Loucy (cell line): Measurements from ENCODE around the gene WBP1L.
"Not testable (repeated sequence)": the region's sequence is repeated elsewhere in the genome, so short reads cannot be mapped to it uniquely, and the experiment has no call there.

Experiments used
- H2AFZ ChIP-seq: fragments of 200-600 bp; sonication (generic); 2 replicates; pipeline ENCODE4 v1.6.0; 2016; ENCODE audit warnings: antibody characterized with exemption, mild to moderate bottlenecking, low read length, moderate library complexity
- H3F3A ChIP-seq: fragments of 200-600 bp; 2 replicates; pipeline ENCODE4 v1.6.0; 2016; ENCODE audit warnings: antibody characterized with exemption, low read depth, mild to moderate bottlenecking
- H3K27me3 ChIP-seq: fragments of 200-600 bp; sonication (generic); 2 replicates; pipeline ENCODE4 v1.6.1; 2014; ENCODE audit warnings: low read length, mild to moderate bottlenecking; ENCODE audit not compliant: insufficient read depth, poor library complexity, severe bottlenecking
- H3K36me3 ChIP-seq: fragments of 200-600 bp; sonication (generic); 2 replicates; pipeline ENCODE4 v1.6.1; 2016; ENCODE audit warnings: low read length; ENCODE audit not compliant: insufficient read depth
- H3K4me1 ChIP-seq: fragments of 200-600 bp; sonication (generic); 2 replicates; pipeline ENCODE4 v1.5.1; 2014; ENCODE audit warnings: low read length, mild to moderate bottlenecking; ENCODE audit not compliant: insufficient read depth, poor library complexity, severe bottlenecking
- H3K4me2 ChIP-seq: fragments of 200-600 bp; sonication (generic); 2 replicates; pipeline ENCODE4 v1.6.0; 2014; ENCODE audit warnings: antibody characterized with exemption, low read length, low read depth, mild to moderate bottlenecking; ENCODE audit not compliant: poor library complexity, severe bottlenecking
- H3K4me3 ChIP-seq: fragments of 200-600 bp; sonication (generic); 2 replicates; pipeline ENCODE4 v1.5.1; 2014; ENCODE audit warnings: low read length, mild to moderate bottlenecking, mixed read lengths; ENCODE audit not compliant: poor library complexity, severe bottlenecking
- H3K79me2 ChIP-seq: fragments of 200-600 bp; sonication (generic); 2 replicates; pipeline ENCODE4 v1.6.1; 2014; ENCODE audit warnings: low read length; ENCODE audit not compliant: insufficient read depth
- H3K9ac ChIP-seq: fragments of 200-600 bp; sonication (generic); 2 replicates; pipeline ENCODE4 v1.6.0; 2014; ENCODE audit warnings: mild to moderate bottlenecking, low read depth, low read length, moderate library complexity; ENCODE audit not compliant: poor library complexity, severe bottlenecking
- H3K9me2 ChIP-seq: fragments of 200-600 bp; sonication (generic); replicated peaks from 2 replicates; pipeline ENCODE4 v1.6.1; 2016; ENCODE audit warnings: low read depth, low read length, mixed read lengths
- H3K9me3 ChIP-seq: fragments of 200-600 bp; sonication (generic); 2 replicates; pipeline ENCODE4 v1.6.1; 2014; ENCODE audit warnings: mild to moderate bottlenecking, antibody characterized with exemption, low read length, low read depth; ENCODE audit not compliant: insufficient read depth
- H4K20me1 ChIP-seq: fragments of 200-600 bp; sonication (generic); 2 replicates; pipeline ENCODE4 v1.6.0; 2014; ENCODE audit warnings: antibody characterized with exemption, low read length, mild to moderate bottlenecking; ENCODE audit not compliant: insufficient read depth, poor library complexity, severe bottlenecking
- CTCF ChIP-seq: fragments of 200-600 bp; sonication (generic); conservative IDR thresholded peaks from 2 replicates; pipeline ENCODE4 v1.5.1; 2014; ENCODE audit warnings: mild to moderate bottlenecking, antibody characterized with exemption, low read length
- EZH2phosphoT487 ChIP-seq: fragments of 200-600 bp; IDR thresholded peaks from 2 replicates; pipeline ENCODE4 v1.6.1; 2018; ENCODE audit warnings: antibody characterized with exemption, mild to moderate bottlenecking, moderate library complexity, borderline replicate concordance

WBP1L gene

GRCh38 chr10:102845352-102845902 is 101.7 kb downstream of the WBP1L start:
- Histone ChIP-seq H3K36me3 (no peaks in the 10 kb centered on the region), H3K9me3 (no peaks in the 10 kb centered on the region), H3K4me2 (no peak overlapping the region), H3F3A (no peaks in the 10 kb centered on the region), H3K4me3 (no peak overlapping the region), H2AFZ (no peak overlapping the region), H3K27me3 (peaks cover 15% of the 10 kb centered on the region), H3K79me2 (no peaks in the 10 kb centered on the region), H3K4me1 (no peaks in the 10 kb centered on the region), H3K9me2 (no peaks in the 10 kb centered on the region), H4K20me1 (no peaks in the 10 kb centered on the region), H3K9ac (no peak overlapping the region)
- TF ChIP-seq EZH2phosphoT487: no peak
- no peak for TF ChIP-seq CTCF

DNA sequence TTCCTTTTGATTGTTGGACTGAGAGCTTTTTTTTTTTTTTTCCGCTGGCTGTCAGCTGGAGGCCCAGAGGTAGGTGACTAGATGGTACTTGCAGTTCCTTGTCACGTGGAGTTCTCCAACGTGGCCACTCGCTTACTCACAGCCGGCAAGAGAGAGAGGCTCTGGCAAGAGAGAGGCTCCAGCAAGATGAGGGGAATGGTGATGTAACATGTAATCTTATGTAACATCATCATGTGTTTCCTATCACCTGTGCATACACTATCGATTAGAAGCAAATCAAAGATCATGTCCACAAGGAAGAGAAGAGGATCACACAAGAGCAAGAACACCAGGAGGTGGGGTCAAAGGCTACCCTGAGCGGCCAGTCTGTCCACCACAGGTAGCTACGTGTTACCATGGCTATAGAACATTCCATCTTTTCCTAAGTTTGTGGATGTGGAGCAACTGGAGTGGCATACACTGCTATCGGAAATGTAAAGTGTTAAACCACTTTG is 106.3 kb downstream of the WBP1L start:
- H3K4me1 ChIP-seq: peaks cover 2% of the 10 kb centered on the region
- TF ChIP-seq EZH2phosphoT487 (no peak), CTCF (no peak)
- H3K36me3 ChIP-seq: no peaks in the 10 kb centered on the region
- no peaks in the 10 kb centered on the region for H3K9me3 ChIP-seq
- 0 out of 2 replicates have a peak, but pooled peaks cover 2% of the 10 kb centered on the region for H3K79me2 ChIP-seq
- H3K9me2 ChIP-seq: no peaks in the 10 kb centered on the region
- H3F3A ChIP-seq: no peaks in the 10 kb centered on the region
- no peak overlapping the region for H3K9ac ChIP-seq
- no peaks in the 10 kb centered on the region for H4K20me1 ChIP-seq
- H3K27me3 ChIP-seq: peaks cover 15% of the 10 kb centered on the region
- no peak overlapping the region for H3K4me3 ChIP-seq
- H2AFZ ChIP-seq: no peak overlapping the region
- H3K4me2 ChIP-seq: no peak overlapping the region

- not testable (repeated sequence) for H3K27me3 ChIP-seq, H3K9me3 ChIP-seq, H3K9ac ChIP-seq, H3K36me3 ChIP-seq, H3K4me2 ChIP-seq, H3K79me2 ChIP-seq, H3F3A ChIP-seq, H2AFZ ChIP-seq, H4K20me1 ChIP-seq, H3K4me3 ChIP-seq, H3K4me1 ChIP-seq, H3K9me2 ChIP-seq
Measured at GRCh38 chr10:102853237-102853636, 109.5 kb downstream of the WBP1L start.

- not testable (repeated sequence) for H3K79me2 ChIP-seq, H3K36me3 ChIP-seq, H4K20me1 ChIP-seq, H3F3A ChIP-seq, H3K4me1 ChIP-seq, H2AFZ ChIP-seq, H3K9me2 ChIP-seq, H3K27me3 ChIP-seq, H3K9me3 ChIP-seq
- peak overlapping the region; percentile 78 for H3K4me2 ChIP-seq
- peak overlapping the region; percentile 48 for H3K9ac ChIP-seq
- H3K4me3 ChIP-seq: peak overlapping the region; percentile 9
Measured at GRCh38 chr10:102855731-102856436, 112.1 kb downstream of the WBP1L start.
